NCI-H187 (cell line): ENCODE data around the gene PIGK.

Experiments
- DNase-seq, 2 experiments: peaks; one replicate each; lab custom pipeline; 2025; lab: John Stamatoyannopoulos, UW

The PIGK gene

DNA sequence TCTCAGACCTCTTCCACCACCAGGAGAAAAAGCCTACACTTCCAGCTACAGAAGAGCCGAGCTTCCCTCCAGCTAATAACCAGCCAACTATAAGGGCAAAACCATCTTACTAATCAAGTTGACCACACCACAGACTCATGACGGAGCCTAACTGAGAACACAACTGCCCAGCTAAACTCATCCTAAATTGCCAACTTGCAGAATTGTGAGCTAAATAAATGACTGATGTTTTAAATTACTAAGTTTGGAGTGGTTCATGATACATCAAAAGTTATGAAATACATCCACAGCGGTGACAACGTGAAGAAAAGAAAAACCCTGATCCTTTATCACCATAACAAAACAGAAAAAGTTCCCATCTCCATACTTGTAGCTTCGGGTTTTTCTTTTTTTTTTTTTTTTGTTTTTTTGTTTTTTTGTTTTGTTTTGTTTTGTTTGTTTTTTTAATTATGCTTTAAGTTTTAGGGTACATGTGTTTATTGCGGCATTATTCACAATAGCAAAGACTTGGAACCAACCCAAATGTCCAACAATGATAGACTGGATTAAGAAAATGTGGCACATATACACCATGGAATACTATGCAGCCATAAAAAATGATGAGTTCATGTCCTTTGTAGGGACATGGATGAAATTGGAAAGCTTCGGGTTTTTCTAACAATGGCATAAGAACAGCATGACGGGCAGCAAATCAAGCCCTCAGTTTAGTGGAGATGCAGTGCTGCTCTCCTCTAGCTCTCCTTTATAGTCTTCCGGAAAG is 122.6 kb downstream of the PIGK start:
- DNase-seq: no peak

DNA sequence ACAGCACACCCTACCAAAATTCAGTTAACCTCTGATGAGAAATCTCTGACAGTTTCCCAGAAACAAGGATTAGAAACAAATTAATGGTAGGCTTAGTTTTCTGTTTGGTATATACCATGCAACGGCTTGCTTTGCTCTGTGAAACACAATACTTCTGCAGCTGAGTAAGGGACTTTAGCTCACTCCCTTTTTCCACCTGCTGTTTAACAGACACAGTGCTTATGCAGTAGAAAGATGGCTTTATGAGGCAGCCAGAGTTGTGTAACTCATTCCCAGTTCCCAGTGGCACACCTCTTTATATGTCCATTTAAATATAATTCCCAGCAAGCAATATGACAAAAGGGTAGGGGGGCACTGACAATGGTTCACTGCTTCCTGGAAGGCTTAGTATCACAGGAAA is 124.0 kb downstream of the PIGK start:
- DNase-seq: no peak

DNA sequence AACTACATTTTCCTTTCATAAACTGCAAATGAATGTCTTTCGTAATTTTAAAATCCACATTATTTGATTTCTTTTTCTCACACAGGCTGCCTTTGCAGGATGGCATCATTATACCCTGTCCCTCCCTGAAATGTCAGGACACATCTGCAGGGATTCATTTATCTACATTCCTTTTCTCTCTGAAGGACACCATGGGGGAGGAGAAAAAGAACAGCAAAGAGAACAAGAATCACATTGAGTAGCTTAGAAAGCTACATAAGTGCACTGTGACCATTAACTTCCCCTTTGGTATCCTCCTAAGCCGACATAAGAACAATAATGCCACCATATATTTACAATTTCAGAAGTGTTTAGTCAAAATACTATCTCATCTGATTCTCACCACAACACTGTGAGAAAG is 129.5 kb downstream of the PIGK start:
- DNase-seq: no peak

DNA sequence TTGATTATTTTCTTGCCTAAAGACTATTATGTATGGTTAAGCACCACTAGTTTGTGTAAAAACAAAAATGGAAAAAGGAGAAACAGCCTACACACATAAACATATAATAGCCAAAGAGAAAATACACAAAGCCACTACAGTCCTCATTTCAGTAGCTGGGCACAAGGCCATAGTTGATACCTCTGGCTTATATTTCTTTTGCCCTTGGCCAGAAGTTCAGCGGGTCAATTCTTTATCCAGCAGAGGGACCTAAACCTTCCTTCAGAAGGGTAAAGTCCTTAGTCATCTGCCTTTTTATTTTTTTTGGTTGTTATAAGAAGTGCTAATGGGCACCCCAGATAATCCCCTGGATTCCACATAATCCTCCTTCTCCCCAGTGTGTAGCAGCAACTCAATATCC is 134.1 kb downstream of the PIGK start:
- no peak for DNase-seq

DNA sequence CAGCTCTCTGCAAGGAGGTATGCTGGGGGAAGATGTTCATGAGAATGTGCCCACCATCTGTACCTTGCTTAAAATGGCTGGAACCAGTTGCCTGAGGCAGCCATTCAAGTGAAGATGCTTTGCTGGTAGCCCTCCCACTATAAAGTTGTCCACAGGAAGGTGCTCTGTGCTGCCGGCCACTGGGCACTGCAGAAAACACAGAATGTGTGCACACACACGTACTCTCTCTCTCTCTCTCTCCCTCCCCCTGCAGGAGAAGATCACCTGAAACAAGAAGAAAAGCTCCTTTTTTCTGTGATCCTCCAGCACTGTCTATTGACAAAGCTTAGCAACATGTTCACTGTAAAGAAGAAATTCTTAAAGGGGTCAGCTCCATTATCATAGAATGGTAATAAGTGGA is 134.8 kb downstream of the PIGK start:
- no peak for DNase-seq

DNA sequence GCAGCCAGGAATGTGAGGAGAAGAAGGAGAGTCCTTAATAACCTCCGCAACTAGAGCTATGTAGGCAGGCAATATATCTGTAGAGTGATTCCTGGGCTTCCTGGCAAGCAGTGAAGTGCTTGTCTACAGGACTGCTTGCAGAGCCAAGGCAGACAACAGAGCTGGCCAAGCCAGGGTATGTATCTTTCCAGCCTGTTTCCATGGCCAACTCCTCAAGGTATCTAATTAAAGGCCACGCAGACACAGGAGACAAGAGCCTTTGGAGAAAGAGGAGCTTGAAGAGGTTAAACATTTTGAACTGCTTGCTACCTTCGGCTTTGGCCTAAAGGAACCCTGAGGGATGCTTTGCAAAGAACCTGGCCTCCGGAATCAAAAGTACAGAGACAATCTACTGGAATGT is 137.4 kb downstream of the PIGK start:
- no peak for DNase-seq

DNA sequence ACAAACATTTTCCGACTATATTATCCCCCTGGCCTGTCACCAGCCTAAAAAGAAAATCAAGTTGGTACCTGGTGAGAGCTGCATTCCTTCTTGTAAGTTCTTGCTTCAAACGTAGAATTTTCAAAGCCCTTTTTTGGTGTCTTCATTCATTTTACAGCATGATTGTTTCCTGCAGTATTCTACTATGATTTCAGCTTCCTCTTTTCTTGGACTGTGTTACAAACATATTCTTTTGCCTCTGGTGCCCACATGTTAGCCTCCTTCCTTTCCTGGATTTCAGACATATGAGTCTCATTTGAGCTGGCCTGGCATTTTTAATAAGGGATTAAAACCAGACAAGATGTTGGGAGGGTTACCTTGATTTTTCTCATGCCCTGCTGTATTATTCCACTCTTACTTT is 142.5 kb downstream of the PIGK start:
- DNase-seq: no peak

DNA sequence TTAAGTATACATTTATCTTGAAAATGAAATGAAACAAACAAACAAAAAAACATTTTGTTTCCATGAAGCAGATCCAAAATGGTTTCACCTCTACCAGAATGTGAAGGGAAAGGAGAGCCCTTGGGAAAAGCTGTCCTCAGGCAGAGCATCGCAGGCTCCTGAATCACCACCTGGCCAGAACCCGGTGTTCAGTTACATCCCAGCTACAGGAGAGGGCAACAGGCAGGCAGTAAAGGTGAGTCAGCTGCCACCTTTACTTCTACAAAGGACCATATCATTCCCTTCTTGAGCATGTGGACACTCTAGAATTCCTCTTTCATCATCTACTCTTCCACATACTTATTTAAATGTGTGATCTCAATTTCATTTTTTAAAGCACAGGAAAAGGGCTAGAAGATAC is 151.2 kb downstream of the PIGK start:
- no peak for DNase-seq

DNA sequence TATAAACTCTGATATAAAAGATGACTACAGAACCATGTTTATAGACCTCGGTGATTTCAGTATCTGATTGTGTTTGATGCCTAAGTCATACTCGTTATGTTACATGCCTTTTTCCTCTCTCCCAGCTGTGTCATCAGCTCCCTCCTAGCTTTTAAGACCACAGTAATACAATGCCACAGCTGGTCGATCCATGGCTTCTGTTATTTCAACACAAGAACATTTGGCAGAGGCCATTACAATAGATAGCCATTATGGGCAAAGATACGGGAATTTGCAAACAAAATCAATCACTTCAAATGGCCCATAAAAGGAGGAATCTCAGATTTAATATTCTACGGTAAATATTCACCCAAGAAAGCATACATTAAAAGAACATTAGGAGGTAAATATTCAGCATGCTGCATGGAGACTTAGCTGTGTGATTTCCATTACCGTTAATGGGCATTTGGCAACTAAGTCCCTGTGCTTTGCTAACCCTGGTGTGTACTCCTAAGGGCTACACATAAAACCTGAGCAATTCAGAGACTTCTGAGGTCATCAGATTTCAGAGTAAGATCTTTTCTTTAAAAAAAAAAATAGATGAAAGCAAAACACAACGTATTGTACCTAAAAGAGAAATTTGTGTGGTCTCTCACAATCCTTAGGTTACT is 153.4 kb downstream of the PIGK start:
- no peak for DNase-seq

DNA sequence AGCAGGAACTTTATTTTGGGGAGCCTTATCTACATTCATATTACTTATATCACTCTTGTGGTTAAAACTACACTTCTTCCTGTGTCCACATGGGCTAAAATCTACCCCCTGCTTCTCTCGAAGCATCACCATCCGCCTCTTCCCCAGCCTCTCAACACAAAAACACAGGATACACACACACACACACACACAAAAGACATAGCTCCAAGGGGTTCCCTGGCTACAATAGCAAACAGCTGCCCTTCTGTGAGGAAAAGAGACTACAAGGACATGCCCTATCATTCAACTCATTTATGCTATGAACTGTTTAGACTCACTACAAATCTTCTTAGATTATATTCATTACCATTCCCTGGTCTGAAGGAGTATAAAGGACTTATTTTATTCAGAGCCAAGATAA is 155.0 kb downstream of the PIGK start:
- no peak for DNase-seq

DNA sequence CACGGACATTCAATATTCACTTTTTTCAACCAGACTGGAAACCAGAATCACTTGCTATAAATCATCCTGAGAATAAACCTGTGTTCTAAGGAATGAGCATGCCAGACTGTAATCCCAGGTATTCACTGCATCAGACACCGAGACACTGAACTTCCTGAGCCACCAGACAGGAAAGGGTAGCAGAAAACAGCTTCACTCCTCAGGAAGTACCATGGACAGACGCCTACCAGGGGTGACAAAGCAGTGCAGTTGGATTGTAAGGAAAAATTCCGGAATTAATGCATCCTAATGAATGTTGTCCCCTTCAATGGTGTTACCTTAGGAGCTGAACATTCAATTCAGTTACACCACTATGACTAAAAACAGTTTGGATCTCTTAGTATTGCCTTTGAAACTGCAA is 156.1 kb downstream of the PIGK start:
- DNase-seq: no peak

DNA sequence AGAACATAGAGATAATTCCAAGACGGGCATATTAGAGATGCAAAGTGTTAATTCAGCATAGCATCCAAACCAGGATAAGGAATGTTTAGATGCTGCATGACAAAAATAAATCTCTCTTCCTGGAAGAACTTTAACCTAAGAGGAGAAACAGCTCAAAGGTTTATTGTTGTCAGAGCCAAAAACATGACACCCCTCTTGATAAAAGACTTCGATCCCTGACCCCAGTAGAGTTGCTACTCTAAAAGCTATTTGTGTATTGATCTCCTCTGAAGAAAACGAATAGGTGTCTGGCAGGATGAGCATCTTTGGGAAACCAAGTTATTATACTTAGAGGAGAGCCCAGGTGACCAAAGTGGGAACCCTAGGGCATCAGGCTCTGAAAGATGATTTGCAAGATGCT is 158.1 kb downstream of the PIGK start:
- DNase-seq: no peak

DNA sequence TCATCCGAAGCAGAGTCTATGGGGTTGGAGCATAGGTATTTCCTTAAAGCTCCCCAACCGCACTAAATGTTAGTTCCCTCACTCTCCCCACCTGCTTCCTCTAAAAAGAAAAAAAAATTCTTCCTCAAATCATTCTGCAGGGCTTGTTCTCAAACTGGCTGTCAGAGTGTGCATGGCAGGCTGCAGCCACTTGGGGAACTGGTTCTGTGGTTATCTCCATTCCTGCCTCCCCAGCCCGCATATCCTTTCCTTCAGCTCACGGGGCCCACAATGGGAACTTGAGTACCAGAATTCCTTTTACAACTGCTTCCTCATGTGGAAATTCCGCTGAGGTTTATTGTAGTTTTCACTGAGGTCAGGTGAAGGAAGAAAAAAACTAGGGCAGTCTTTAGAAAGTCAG is 159.2 kb downstream of the PIGK start:
- no peak for DNase-seq

DNA sequence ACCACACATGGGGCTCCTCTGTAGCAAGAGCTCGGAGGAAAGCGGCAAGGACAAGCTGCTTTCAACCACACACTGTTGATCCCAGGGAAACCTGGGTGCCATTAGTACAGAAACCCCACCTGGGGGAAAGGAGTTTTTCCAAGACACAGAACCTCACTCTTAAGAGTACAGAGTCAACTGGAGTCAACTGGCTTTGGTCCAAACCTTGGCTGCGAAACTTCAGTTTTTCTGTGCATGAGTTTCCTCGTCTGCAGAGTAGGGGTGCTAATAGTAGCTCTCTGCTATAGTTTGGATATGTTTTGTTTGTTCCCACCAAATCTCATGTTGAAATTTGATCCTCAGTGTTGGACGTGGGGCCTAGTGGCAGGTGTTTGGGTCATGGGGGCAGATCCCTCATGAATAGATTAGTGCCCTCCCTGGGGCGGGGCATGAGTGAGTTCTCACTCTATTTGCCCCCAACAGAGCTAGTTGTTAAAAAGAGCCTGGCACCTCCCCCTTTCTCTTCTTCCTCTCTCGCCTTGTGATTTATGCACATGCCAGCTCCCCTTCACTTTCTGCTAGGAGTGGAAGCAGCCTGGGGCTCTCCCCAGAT is 161.1 kb downstream of the PIGK start:
- DNase-seq: no peak

DNA sequence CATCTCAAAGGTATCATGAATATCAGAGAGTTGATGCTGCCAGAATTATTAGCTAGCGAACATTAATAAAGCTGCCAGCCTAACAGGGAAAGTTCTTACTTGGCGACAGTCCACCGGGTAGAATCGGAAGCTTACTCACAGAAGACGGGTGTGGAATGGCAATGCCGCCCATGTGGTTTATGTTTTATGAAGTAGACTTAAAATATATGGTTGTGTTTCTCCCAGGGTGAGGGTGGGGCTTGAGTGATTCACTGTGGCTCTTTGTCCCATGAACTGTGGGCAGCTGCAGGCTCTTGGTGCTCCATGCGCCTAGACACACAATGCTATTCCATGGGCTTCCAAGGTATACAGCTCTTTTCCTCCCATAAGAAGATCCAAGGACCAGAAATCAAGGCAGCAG is 162.7 kb downstream of the PIGK start:
- no peak for DNase-seq

DNA sequence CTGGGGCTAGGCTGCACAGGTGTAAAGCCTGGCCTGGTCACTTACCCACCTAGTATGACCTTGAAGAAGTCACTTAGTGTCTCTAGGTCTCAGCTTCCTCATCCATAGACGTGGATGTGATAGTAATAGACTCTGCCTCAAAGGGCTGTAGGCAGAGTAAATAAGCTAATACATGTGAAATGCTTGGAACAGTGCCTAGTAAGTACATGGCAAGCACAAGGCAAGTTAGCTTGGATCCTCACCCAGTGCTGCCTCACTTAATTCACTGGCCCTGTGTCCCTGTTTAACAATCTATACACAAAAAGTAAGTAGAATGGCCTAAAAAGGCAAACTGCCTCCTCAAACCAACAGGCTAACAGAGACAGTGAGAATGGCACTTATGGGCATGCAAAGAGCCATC is 167.8 kb downstream of the PIGK start:
- no peak for DNase-seq

DNA sequence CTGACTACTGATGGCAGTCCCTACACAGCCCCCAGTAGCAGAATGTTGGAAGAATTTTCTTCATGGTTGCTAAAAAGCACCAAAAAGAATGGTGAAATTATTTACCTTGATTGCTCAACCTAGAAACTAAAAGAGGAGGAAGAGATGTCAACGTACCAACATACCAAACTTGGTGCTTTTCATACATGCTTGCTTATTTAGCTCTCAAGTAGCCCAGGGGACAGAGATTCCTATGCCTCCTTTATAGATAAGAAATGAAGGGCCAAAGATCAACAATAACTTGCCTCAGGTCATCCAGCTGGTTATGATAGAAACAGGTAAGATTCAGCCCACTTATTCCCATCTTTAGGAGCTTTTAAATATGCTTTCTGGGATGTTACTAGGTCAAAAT is 170.6 kb downstream of the PIGK start:
- DNase-seq: no peak

DNA sequence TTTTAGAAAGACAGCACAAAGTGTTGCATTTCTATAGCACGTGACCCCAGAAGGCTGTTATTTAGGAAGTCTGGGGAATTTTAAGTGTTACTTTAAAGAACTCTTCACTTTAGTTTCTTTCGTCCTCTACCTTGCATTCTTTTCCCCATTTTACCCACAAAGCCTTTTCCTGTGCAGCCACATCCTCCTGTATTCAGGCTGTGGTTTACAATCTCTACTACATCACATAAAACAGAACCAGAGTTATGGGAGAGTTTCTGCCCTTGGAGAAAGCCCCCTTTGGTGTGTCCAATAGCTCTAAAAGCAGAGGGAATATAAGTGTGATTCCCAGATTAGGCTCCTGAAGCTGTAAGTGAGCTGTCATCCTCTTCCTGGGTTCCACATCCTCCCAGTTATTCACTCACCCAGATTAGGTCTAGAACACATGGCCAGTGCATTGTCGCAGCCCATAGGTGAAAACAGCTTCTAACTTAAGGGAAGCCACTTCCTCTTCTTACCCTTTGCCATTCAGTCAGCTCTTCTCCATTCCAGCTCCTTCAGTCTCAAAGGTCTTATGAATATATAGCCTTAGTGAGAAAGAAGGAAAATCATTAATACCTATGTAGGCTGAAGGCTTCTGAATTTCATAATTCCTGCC is 171.1 kb downstream of the PIGK start:
- DNase-seq: no peak

DNA sequence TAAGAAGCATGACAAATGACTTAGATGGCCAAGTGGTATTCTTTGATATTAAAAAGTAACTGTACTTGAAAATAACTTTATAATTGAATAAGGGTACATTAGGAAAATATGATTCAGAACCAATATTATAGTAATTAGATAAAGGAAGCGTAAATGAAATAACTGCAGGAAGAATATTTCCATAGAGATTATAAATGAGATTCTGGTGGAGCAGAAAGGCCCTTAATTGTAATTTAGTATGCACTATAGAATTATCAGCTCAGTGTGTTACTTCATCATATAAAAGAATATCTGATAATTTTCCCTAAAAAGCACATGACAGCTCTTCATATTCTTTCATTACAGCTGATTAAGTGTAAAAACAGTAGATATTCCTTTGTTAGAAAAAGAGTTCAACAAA is 171.7 kb downstream of the PIGK start:
- DNase-seq: no peak

DNA sequence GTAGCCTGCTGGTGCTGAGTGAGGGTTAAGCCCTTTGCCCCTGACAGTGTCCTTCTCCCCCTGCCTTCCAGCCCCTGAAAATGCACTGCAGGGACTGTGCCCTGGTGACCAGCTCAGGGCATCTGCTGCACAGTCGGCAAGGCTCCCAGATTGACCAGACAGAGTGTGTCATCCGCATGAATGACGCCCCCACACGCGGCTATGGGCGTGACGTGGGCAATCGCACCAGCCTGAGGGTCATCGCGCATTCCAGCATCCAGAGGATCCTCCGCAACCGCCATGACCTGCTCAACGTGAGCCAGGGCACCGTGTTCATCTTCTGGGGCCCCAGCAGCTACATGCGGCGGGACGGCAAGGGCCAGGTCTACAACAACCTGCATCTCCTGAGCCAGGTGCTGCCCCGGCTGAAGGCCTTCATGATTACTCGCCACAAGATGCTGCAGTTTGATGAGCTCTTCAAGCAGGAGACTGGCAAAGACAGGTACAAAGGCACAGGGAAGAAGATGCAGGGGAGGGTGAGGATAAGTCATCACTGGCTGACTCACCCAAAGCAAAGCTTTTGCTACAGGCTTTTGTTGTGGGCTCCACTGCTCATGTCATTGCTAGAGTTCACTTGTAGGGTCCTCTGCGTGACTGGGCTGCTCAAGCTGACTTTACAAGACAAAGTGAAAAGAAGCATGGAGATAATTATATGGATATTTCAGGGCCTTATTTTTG is 174.9 kb downstream of the PIGK start:
- no peak for DNase-seq

DNA sequence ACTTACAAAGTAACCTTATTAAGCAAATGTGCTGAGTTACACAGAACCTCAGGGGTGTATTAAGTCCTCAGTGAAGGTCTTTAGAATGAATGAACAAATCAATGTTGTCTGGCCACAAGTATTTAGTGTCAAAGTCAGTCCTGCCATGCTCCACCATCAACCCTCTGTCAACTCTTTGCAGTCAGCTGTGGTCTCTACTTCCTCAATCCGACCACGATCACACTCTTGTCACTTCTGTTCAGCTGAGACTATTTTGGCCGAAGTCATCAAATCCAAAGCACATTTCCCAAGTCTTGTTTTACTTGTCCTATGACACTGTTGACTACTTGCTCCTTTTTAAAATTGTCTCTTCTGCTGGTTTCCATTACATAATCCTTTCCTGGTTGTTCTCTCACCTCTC is 178.4 kb downstream of the PIGK start:
- no peak for DNase-seq

DNA sequence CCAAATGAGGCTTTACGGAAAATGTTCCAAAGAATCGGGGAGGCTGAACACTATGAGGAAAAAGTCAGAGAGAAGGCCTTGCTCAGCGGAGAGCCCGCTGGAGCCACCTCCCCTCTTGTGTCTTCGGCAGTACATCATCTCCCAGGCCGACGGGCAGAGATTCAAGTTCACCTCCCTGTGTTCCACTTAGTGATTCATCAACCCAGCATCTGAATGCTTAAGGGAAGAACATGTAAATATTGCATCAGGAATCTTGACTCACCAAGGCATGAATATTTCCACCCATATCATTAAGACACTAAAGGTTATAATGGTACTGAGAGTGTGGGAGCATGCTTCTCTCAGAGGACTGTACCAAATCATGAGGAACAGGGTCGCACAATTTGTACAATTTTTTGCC is 179.5 kb downstream of the PIGK start:
- no peak for DNase-seq

DNA sequence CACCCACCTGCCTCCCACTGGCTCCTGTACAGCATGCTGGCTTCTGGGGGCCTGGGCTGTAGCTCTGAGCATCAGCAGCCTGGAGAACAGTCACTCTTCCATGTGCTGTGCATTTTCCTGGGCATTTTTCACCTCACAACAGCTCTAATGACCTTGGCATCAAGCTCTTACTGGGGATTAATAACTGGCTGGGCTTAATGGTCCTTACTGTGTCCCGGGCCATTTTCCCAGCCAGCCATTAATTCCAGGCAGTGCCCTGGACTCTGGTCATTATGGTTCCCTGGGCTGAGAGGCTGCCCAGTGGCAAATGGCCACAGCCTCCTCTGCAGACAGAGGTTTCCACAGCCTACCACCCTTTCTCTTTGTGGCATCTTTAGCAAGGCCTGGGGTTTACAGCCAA is 180.1 kb downstream of the PIGK start:
- DNase-seq: no peak
